ENCODE measurements around the gene KHSRP. TPM values are rescaled to one million over a fixed set of nuclear protein-coding genes. Genes with fewer than 3 reads are reported as not detected.
"Not testable (repeated sequence)": the region's sequence is repeated elsewhere in the genome, so short reads cannot be mapped to it uniquely, and the experiment has no call there.

Gene KHSRP
- total RNA-seq, 1 donor from 2014 or later, result 89.9 TPM

- peak in 1 of 2 donors; percentile 37 for DNase-seq (ENCODE audit: low read depth in 2 of 2)
These were observed 6.7 kb downstream of the KHSRP start for GRCh38 chr19:6417713-6418561.

DNA sequence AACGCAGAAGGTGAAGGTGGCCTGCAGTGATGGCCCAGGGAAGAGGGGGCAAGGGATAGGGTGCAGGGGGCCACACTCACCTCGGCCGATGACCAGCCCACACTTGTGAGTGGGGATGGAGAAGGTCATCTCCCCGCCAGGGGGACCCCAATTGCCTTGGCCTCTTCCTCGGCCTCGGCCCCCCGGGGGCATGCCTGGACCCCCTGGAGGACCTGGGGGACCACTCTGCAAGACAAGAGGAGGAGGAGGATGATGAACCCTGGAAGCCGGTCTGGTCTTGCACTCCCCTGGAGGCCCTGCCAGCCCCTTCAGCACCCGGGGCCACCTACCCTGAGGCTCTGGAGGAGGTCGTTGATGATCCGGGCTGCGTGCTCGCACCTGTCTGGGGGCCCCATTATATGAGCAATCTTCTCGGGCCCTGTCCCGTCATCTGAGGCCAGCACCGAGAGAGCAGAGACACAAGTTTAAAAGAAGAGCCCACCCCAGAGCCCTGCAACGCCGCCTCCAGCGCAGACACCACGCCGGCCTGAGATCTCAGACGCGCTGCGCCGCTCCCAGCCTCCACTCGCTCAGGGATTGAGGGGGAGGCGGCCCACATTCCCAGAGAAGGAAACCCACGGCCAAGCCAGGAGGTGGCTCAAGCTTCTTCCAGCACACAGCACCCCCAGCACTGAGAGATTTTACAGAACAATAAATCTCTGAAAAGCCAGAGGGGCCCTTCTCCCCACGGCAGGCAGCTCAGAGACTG lies 7.8 kb downstream of the KHSRP start:
- no peak for DNase-seq (ENCODE audit: low read depth in 2 of 2)

- DNase-seq (ENCODE audit: low read depth in 2 of 2), result no peak
These were observed 8.9 kb downstream of the KHSRP start for GRCh38 chr19:6415591-6416190.

GRCh38 chr19:6414793-6415590 lies 9.6 kb downstream of the KHSRP start:
- no peak for DNase-seq (ENCODE audit: low read depth in 2 of 2)

DNA sequence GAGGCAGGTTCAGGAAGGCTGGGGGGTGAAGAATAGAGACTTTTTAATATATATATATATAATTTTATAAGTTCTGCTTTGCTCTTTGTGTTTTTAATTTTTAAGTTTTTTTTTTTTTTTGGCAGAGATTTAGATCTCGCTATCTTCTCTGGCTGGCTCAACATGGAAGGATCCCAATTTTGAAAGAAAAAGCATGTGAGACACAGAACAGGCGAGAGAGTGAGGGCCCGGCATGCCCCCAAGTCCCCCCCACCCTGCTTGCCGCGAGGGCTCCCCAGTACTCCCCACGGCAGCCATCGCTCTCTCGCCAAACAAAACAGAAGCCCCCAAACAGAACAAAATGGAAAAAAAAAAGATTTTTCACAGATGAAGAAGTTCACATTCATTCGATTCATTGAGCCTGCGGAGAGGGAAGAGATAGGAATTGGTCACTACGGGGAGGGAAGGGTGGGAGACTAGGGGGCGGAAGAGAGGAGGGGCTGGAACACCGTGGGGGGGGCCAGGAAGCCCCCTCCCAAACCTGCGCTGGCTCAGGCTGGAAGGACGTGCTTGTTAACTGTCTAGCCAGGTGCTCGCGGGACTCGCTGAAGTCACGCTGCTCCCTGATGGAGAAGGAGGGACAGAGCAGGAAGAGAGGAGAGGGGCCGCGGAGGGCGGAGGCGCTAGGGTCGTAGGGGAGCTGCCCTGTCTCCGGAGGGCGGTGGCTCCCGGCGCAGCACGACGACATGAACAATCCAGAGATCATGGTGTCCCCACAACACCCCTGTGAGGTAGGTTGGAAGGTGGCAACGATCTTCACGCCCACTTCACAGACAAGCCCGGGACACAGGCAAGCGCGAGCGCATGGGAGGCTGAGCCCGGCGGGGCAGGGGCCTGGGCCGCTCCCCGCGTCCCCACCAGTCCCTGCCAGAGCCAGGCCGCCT lies 10.6 kb downstream of the KHSRP start:
- DNase-seq (ENCODE audit: low read depth in 2 of 2), result no peak

GRCh38 chr19:6413291-6413690 lies 11.3 kb downstream of the KHSRP start:
- DNase-seq (ENCODE audit: low read depth in 2 of 2), result no peak

DNA sequence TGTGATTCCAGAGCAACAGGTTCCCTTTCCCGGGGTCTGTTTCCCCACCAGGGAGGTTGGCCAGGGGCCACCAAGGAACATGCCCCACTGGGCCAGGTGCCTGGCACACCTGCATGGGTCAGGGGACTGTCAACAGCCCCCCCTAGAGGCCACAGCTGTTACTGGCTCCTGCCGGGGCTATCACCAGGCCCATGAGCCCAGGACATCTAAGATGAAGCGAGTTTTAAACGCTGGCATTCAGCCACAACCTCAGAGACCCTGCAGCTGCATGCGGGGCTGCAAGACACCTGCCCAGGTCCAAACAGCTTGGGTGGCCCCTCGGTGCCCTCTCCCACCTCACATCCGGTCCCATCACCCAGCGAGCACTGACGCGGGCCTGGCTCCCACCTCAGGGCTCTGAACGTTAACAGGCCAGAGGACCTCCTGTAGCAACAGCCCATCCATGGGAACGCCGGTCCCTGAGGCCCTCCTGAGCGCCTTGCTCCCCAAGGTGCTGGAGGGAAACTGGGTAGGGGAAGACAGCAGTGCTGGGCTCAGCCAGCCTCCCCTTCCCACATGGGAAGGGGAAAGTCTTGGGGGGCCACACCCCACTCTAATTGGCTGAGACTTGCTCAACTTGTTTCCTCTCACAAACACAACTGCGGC lies 12.0 kb downstream of the KHSRP start:
- peak in 1 of 2 donors; percentile 33 for DNase-seq (ENCODE audit: low read depth in 2 of 2)

- DNase-seq (ENCODE audit: low read depth in 2 of 2), result no peak
These were observed 12.6 kb downstream of the KHSRP start for GRCh38 chr19:6412061-6412446.

DNA sequence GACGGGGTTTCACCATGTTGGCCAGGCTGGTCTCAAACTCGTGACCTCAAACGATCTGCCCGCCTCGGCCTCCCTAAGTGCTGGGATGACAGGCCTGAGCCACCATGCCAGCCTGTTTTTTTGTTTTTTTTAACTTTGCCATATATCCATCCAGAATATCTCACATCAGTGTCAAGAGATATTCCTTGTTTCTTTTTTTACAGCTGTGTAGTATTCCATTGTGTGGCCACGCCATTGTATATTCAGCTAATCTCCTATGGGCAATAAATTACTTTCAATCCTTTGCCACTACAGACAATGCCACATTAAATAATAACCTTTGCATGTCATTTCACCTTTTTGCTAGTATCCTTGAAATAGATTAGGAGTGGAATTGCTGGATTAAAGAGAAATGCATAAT lies 15.3 kb downstream of the KHSRP start:
- no peak for DNase-seq (ENCODE audit: low read depth in 2 of 2)

DNA sequence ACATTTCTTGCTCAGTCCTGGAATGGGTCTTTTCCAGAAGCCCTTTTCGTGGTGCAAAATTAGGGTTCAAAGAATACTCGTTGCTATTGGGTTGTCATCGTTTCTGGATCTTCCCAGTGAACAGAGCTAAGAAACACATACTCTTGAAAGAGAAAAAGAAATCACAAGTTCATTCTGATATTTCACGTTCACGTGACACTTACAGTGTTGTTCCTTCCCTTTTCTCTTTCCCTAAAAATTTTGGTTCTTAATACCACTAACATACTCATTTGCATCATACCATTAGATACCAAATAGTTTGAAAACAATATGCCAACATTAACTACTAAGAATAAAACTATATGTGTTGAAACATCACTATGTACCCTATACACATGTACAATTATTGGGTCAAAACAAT lies 18.2 kb downstream of the KHSRP start:
- no peak for DNase-seq (ENCODE audit: low read depth in 2 of 2)

DNA sequence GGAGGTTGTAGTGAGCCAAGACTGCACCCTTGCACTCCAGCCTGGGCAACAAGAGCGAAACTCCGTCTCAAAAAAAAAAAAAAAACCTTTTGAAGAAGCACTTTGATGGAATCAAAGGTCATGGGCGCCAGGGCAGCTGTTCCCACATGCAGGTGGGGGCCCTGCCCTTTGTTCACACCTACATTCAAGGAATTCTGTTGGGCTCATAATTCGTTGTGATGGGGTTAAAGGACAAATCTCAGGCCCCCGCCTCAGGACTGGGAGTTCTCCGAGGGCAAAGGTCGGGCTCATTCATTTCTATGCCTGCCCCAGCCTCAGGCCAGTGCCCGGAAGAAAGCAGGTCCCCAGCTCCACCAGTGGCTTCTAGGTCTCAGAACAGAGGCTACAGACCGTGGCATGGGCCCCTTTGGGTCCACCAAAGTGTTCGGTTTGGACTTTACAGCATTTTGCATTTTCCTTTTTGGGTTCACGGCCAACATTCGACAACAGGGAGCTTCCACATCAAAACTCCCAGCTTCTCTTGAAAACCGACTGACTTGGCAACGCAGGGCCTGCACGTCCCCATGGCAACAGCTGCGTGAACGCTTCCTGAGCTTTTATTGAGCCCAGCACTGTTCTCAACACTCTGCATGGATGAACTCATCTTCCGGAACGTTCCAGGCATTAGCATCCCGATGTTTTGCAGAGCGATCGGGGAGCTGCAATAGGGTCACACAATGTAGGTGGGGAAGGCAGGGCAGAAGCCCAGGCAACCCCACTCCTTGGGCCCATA lies 21.6 kb downstream of the KHSRP start:
- peak; percentile 81 to 85 for DNase-seq (ENCODE audit: low read depth in 2 of 2)

- no peak for DNase-seq (ENCODE audit: low read depth in 2 of 2)
These were observed 22.6 kb downstream of the KHSRP start for GRCh38 chr19:6402058-6402457.

- DNase-seq (ENCODE audit: low read depth in 2 of 2), result not testable (repeated sequence)
These were observed 24.3 kb downstream of the KHSRP start for GRCh38 chr19:6400062-6400944.

DNA sequence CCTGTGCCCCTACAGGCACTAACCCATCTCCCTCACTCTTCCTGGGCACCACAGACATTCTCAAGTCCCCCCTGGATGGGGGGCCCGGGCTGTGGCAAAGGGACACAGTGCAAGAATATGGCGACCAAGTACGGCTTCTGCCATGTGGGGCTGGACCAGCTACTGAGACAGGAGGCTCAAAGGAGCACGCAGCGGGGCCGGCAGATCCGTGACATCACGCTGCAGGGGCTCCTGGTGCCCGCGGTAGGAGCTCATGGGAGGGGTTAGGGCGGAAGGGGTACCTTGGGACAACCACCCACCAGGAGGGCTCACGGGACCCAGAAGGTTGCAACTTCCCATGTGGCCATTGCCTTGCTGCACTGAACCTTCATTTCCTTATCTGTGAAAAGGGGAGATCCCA lies 28.3 kb downstream of the KHSRP start:
- DNase-seq (ENCODE audit: low read depth in 2 of 2), result no peak

DNA sequence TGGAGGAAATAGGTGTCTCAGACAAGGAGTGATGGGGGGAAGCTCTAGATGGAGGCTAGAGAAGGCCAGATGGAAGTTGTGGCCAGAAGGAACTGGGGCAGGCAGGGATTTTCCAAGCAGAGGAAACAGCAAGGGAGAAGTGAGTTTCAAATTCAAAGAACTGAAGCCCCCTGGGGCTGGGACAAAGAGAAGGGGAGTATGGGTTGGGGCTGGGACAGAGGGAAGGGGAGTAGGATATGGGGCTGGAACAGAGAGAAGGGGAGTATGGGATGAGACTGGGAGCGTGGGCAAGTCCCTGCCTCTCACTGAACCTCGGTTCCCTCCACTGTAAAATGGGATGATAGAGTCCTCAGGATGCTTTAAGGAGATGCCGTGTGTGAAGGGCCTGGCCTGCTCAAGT lies 29.8 kb downstream of the KHSRP start:
- DNase-seq (ENCODE audit: low read depth in 2 of 2), result no peak

GRCh38 chr19:6393983-6394412 lies 30.6 kb downstream of the KHSRP start:
- DNase-seq (ENCODE audit: low read depth in 2 of 2), result no peak

DNA sequence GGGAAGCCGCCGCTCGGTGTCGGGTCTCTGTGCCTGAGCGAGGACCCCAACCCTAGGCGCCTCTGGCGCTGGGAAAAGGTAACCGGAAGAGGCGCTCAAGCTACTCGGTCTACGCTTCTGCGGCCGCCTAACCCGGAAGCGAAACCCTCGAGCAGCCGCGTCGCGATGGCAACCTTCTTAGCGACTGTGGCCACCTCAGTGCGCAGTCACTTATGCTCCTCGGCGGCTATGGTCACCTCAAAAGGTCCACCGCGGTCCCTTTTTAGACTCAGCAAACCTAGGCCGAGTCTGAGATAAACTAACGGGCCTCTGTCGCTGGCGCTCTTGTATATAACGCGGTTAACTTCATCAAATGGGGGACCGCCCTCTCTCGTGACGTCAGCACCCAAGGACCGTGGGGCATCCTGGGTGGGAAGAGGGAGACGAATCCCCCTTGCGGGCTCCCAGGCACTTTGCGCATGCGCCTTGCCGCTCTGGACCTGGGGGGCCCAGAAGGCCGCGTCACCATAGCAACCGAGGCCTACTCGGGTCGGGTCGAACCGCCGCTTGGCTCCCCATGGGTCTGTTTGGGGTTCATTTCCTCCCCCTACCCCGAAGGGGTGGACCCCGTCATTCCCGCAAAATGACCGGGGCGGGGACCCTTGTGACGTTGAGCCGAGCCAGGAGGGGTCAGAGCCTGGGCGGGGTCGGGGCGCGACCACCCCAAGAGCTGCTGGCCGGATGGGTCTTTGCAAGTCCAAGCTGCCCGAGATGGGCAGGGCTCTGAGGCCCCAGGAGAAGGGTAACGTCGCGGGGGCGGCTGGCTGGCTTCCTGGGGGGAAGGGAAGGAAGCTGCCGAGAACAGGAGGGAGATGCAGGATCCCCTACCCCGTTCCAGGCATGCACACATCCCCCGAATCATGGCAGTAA lies 31.3 kb downstream of the KHSRP start, which contains the start of gene GTF2F1:
GTF2F1 (minus strand) TSS at position 91 of the 909 bp plus-strand sequence. CDS start 169 bp downstream, outside the sequence.
- DNase-seq (ENCODE audit: low read depth in 2 of 2), result peak; percentile 76 to 91

Measured in dermis microvascular lymphatic vessel endothelial cell (primary cell).